IMR-90 (cell line): ENCODE results near the gene ALDH18A1. TPM values are rescaled to one million over a fixed set of nuclear protein-coding genes. Genes with fewer than 3 reads are reported as not detected.

Experiments
- ATAC-seq: fragments of 200-7000 bp; cut with Tn5 transposase; 2 replicates; pipeline ENCODE4 v1.9.1; 2020; ENCODE audit warnings: low read depth, mild to moderate bottlenecking, moderate library complexity
- BruUV-seq: library from RNA; stranded (reverse); fragments of 400-500 nt; replicated peaks from 2 replicates; lab custom pipeline; 2021; lab: Mats Ljungman, UMichigan
- CTCF ChIA-PET: fragments of 300-600 bp; formaldehyde crosslinking; extraction: SDS; loops from one replicate; lab custom pipeline; 2021; ENCODE audit warnings: antibody characterized with exemption; lab: Yijun Ruan, JAX
- POLR2A ChIA-PET: fragments of 300-600 bp; sonication (Branson Sonifier 250); formaldehyde crosslinking; loops from one replicate; lab custom pipeline; 2022; ENCODE audit warnings: antibody characterized with exemption; ENCODE audit not compliant: unreplicated experiment; lab: Charles Lee
- DNase-seq: peaks from one replicate; pipeline ENCODE4 v3.0.0; 2013
- H2AFZ ChIP-seq: replicated peaks from 2 replicates; pipeline ENCODE3; 2013; ENCODE audit warnings: low read length, mild to moderate bottlenecking; ENCODE audit not compliant: poor library complexity
- H2AK5ac ChIP-seq: 2 replicates; pipeline ENCODE4 v1.6.1; 2013; ENCODE audit warnings: low read depth, low read length, inconsistent platforms
- H2AK9ac ChIP-seq: replicated peaks from 2 replicates; pipeline ENCODE3; 2013; ENCODE audit warnings: mild to moderate bottlenecking, low read depth, low read length, moderate library complexity; ENCODE audit not compliant: poor library complexity
- H2BK120ac ChIP-seq: 2 replicates; pipeline ENCODE4 v1.6.1; 2013; ENCODE audit warnings: low read depth, low read length, inconsistent platforms
- H2BK15ac ChIP-seq: 3 replicates; pipeline ENCODE4 v1.6.1; 2013; ENCODE audit warnings: low read depth, low read length, inconsistent platforms
- H2BK20ac ChIP-seq: 2 replicates; pipeline ENCODE4 v1.6.1; 2013; ENCODE audit warnings: low read depth, mild to moderate bottlenecking, inconsistent platforms, low read length, moderate library complexity
- H2BK5ac ChIP-seq: 2 replicates; pipeline ENCODE4 v1.6.1; 2013; ENCODE audit warnings: mild to moderate bottlenecking, low read depth, low read length, inconsistent platforms; ENCODE audit not compliant: poor library complexity, severe bottlenecking
- H3K14ac ChIP-seq: replicated peaks from 2 replicates; pipeline ENCODE4 v1.6.1; 2013; ENCODE audit warnings: low read depth, low read length, inconsistent platforms
- H3K18ac ChIP-seq: 2 replicates; pipeline ENCODE4 v1.6.1; 2013; ENCODE audit warnings: low read depth, low read length, control low read depth
- H3K23ac ChIP-seq: 2 replicates; pipeline ENCODE4 v1.6.1; 2013; ENCODE audit warnings: low read depth, low read length, inconsistent platforms
- H3K27ac ChIP-seq: 2 replicates; pipeline ENCODE4 v1.5.1; 2013; ENCODE audit warnings: mild to moderate bottlenecking, control low read depth, low read length; ENCODE audit not compliant: insufficient read depth
- H3K27me3 ChIP-seq: 2 replicates; pipeline ENCODE4 v1.6.1; 2013; ENCODE audit warnings: low read length; ENCODE audit not compliant: control insufficient read depth, insufficient read depth
- H3K36me3 ChIP-seq: 2 replicates; pipeline ENCODE4 v1.6.1; 2013; ENCODE audit warnings: low read length, mixed read lengths; ENCODE audit not compliant: control insufficient read depth, insufficient read depth
- H3K4ac ChIP-seq: 2 replicates; pipeline ENCODE4 v1.6.1; 2013; ENCODE audit warnings: low read depth, low read length, inconsistent platforms
- H3K4me1 ChIP-seq: 2 replicates; pipeline ENCODE4 v1.6.1; 2013; ENCODE audit warnings: low read length, mixed read lengths; ENCODE audit not compliant: control insufficient read depth, insufficient read depth
- H3K4me2 ChIP-seq: 2 replicates; pipeline ENCODE4 v1.6.1; 2013; ENCODE audit warnings: low read depth, mild to moderate bottlenecking, control low read depth, low read length, moderate library complexity
- H3K4me3 ChIP-seq: 2 replicates; pipeline ENCODE4 v1.5.1; 2013; ENCODE audit warnings: low read depth, mild to moderate bottlenecking, control low read depth, low read length, moderate library complexity; ENCODE audit not compliant: insufficient read depth
- H3K56ac ChIP-seq: 2 replicates; pipeline ENCODE4 v1.6.1; 2013; ENCODE audit warnings: low read length, inconsistent platforms; ENCODE audit not compliant: insufficient read depth; ENCODE audit errors: extremely low read depth
- H3K79me1 ChIP-seq, 2 experiments: 2 replicates each; pipeline ENCODE4 v1.6.1; 2013; ENCODE audit warnings: low read length in 2 of 2, inconsistent platforms in 1 of 2, low read depth in 1 of 2
- H3K9ac ChIP-seq: 2 replicates; pipeline ENCODE4 v1.6.1; 2013; ENCODE audit warnings: low read depth, low read length, control low read depth
- H3K9me1 ChIP-seq: 2 replicates; pipeline ENCODE4 v1.6.1; 2013; ENCODE audit warnings: low read length, inconsistent platforms; ENCODE audit not compliant: insufficient read depth
- H3K9me3 ChIP-seq: 2 replicates; pipeline ENCODE4 v1.6.1; 2013; ENCODE audit warnings: low read length; ENCODE audit not compliant: control insufficient read depth, insufficient read depth
- H4K20me1 ChIP-seq: 2 replicates; pipeline ENCODE4 v1.6.1; 2013; ENCODE audit warnings: low read length, inconsistent platforms; ENCODE audit not compliant: insufficient read depth
- H4K5ac ChIP-seq: 2 replicates; pipeline ENCODE4 v1.6.1; 2013; ENCODE audit warnings: mild to moderate bottlenecking, low read depth, low read length, control low read depth
- H4K8ac ChIP-seq, 2 experiments: 2 replicates each; pipeline ENCODE4 v1.6.1; 2013; ENCODE audit warnings: low read depth in 2 of 2, low read length in 2 of 2, control low read depth in 1 of 2, inconsistent platforms in 1 of 2
- H4K91ac ChIP-seq: 2 replicates; pipeline ENCODE4 v1.6.1; 2013; ENCODE audit warnings: low read depth, low read length, inconsistent platforms; ENCODE audit not compliant: insufficient read depth
- MAFK ChIP-seq: IDR thresholded peaks from 2 replicates; pipeline ENCODE4 v1.6.1; 2012; ENCODE audit warnings: low read depth, low read length, improper control_type of control experiment
- RCOR1 ChIP-seq: IDR thresholded peaks from 2 replicates; pipeline ENCODE4 v1.6.1; 2012; ENCODE audit warnings: mild to moderate bottlenecking, low read length, improper control_type of control experiment; ENCODE audit not compliant: insufficient replicate concordance
- WGBS, 2 experiments: methylation state at CpG; one replicate each; pipeline versions ENCODE4 v1.1.5 to v1.1.7; 2013; ENCODE audit warnings: missing lambda C conversion rate in 2 of 2; ENCODE audit not compliant: insufficient read length in 1 of 2; ENCODE audit errors: extremely low coverage in 2 of 2; 5-methylcytosine and 5-hydroxymethylcytosine counted together
- dilution Hi-C: fragments of 300-500 bp; cut with HindIII; formaldehyde crosslinking; loops from one replicate; pipeline ENCODE4 v1.14.3; 2018; ENCODE audit warnings: low sequenced_read_pairs; ENCODE audit not compliant: unreplicated experiment
- in situ Hi-C: fragments of 300-500 bp; cut with MboI; formaldehyde crosslinking; loops from 3 replicates; pipeline ENCODE4 v1.14.3; 2019; ENCODE audit warnings: low sequenced_read_pairs, inconsistent platforms, mixed read lengths
- intact Hi-C: fragments of 100-400 bp; cut with micrococcal nuclease; formaldehyde crosslinking; loops from 2 replicates; pipeline ENCODE4 v1.10.0; 2022
- polyA plus RNA-seq, 3 experiments: library from polyadenylated mRNA; depleted of rRNA; stranded (reverse); fragments of >200 nt; gene quantifications; 2 replicates each; pipeline ENCODE4 v1.2.3, GENCODE V29; 2012; ENCODE audit warnings: low replicate concordance in 1 of 3
- total RNA-seq: library from RNA; depleted of rRNA; stranded (reverse); fragments of >200 nt; gene quantifications from 2 replicates; pipeline ENCODE4 v1.2.3, GENCODE V29; 2012
- TF ChIP-seq, protein P1 (sequence below): fragments of 150-350 bp; IDR thresholded peaks from 2 replicates; pipeline ENCODE4 v1.6.1; 2016; ENCODE audit warnings: low read depth, mild to moderate bottlenecking, low read length, moderate library complexity, borderline replicate concordance

ALDH18A1 gene
- total and polyA plus RNA-seq, 2 of the 4 experiments (the other 2 are of a cell fraction), result 93.4 to 232 TPM

DNA sequence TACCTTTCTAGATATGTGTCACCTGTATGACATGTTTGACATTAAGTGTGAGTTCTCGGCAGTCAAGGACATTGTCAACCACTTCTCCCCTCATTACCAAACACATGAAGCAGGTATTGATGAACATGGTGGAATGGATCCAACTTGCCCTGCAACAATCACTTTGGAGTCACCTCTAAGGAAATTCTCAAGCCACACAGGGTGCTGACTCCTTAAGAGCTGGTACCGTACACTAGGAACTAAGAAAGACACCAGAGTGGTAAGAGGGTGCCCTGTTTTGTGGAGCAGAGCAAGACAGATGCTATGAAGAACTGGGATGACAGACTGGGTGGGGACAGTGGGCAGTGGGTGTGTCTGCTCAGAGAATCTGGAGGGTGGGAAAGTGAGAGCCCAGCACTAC is 77.9 kb downstream of the ALDH18A1 start:
- no peak for ATAC-seq
- H3K4ac ChIP-seq, result no peak overlapping the region
- intact Hi-C loops, result no loop called here
- in situ Hi-C loops, result no loop called here
- no peak overlapping the region for H2AK5ac ChIP-seq
- no peak for TF ChIP-seq RCOR1
- TF ChIP-seq, protein P1, sequence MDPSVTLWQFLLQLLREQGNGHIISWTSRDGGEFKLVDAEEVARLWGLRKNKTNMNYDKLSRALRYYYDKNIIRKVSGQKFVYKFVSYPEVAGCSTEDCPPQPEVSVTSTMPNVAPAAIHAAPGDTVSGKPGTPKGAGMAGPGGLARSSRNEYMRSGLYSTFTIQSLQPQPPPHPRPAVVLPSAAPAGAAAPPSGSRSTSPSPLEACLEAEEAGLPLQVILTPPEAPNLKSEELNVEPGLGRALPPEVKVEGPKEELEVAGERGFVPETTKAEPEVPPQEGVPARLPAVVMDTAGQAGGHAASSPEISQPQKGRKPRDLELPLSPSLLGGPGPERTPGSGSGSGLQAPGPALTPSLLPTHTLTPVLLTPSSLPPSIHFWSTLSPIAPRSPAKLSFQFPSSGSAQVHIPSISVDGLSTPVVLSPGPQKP, result no peak
- TF ChIP-seq MAFK, result no peak
- dilution Hi-C loops, result no loop called here
- peaks cover 8% of the 10 kb centered on the region for H3K27me3 ChIP-seq
- no peak overlapping the region for H2BK5ac ChIP-seq
- no peak overlapping the region for H2BK120ac ChIP-seq
- H4K91ac ChIP-seq, result no peak overlapping the region
- no peak overlapping the region for H2BK15ac ChIP-seq
- no peak overlapping the region for H3K14ac ChIP-seq
- H3K9me3 ChIP-seq, result no peaks in the 10 kb centered on the region
- no peak overlapping the region for H2BK20ac ChIP-seq
- no peaks in the 10 kb centered on the region for H3K9me1 ChIP-seq
- no peaks in the 10 kb centered on the region for H3K79me1 ChIP-seq
- no peak overlapping the region for H3K9ac ChIP-seq
- CTCF ChIA-PET, result no interaction called here
- H3K56ac ChIP-seq, result no peak overlapping the region
- H2AFZ ChIP-seq, result no peak overlapping the region
- H3K23ac ChIP-seq, result no peak overlapping the region
- POLR2A ChIA-PET, result interaction anchor here (0.6 kb wide), 1 partner anchor 38 kb away, joined by 6 read pairs; no protein-coding TSS in a partner anchor
- H2AK9ac ChIP-seq, result no peak overlapping the region
- WGBS, 2 experiments, result 80% methylated on average over 1 of the region's 2 CpGs; no CpG with 5 or more reads in 1 of the 2 experiments
- no peak for DNase-seq
- no peak overlapping the region for H4K5ac ChIP-seq
- H3K18ac ChIP-seq, result no peak overlapping the region
- H4K8ac ChIP-seq, result no peak overlapping the region
- no peak overlapping the region for H3K27ac ChIP-seq
- H3K36me3 ChIP-seq, result no peaks in the 10 kb centered on the region
- no peaks in the 10 kb centered on the region for H3K4me1 ChIP-seq
- no peak overlapping the region for H3K4me3 ChIP-seq
- H4K20me1 ChIP-seq, result no peaks in the 10 kb centered on the region
- no peak overlapping the region for H3K4me2 ChIP-seq
- BruUV-seq, result no TSS peak
